Keratinocyte (primary cell): ENCODE measurements around the gene PDE9A. TPM values are rescaled to one million over a fixed set of nuclear protein-coding genes. Genes with fewer than 3 reads are reported as not detected.

Source experiments
- DNase-seq: peaks from one replicate; pipeline ENCODE4 v3.0.0-alpha.2; 2011; ENCODE audit warnings: low read depth, missing footprints, low spot score
- FAIRE-seq: peaks from 2 replicates; lab custom pipeline; 2011; peaks lifted over from hg19 to GRCh38; lab: Jason Lieb, UNC
- H2AFZ ChIP-seq: 2 replicates; pipeline ENCODE4 v1.6.0; 2012; ENCODE audit warnings: low read length, control low read depth, inconsistent platforms; ENCODE audit not compliant: control insufficient read depth
- H3K27ac ChIP-seq: 2 replicates; pipeline ENCODE4 v1.5.1; 2011; ENCODE audit warnings: low read length; ENCODE audit not compliant: control insufficient read depth, insufficient read depth
- H3K27me3 ChIP-seq: 3 replicates; pipeline ENCODE4 v1.6.0; 2011; ENCODE audit warnings: low read length; ENCODE audit not compliant: control insufficient read depth, insufficient read depth; ENCODE audit errors: extremely low read depth
- H3K36me3 ChIP-seq, 2 experiments: 2 replicates in 1 of 2; 3 replicates in 1 of 2; pipeline ENCODE4 v1.5.1; 2011; ENCODE audit warnings: low read length in 2 of 2, mild to moderate bottlenecking in 1 of 2; ENCODE audit not compliant: control insufficient read depth in 2 of 2, insufficient read depth in 2 of 2; ENCODE audit errors: extremely low read depth in 1 of 2
- H3K4me1 ChIP-seq: 3 replicates; pipeline ENCODE4 v1.5.1; 2011; ENCODE audit warnings: low read length; ENCODE audit not compliant: control insufficient read depth, insufficient read depth; ENCODE audit errors: extremely low read depth
- H3K4me2 ChIP-seq: 3 replicates; pipeline ENCODE4 v1.6.0; 2011; ENCODE audit warnings: low read depth, low read length; ENCODE audit not compliant: control insufficient read depth, insufficient read depth; ENCODE audit errors: extremely low read depth
- H3K4me3 ChIP-seq, 3 experiments: fragments of 200-600 bp in 1 of 3; sonication (generic) in 1 of 3; 2 replicates in 2 of 3; 3 replicates in 1 of 3; pipeline ENCODE4 v1.5.1; 2011 to 2016; ENCODE audit warnings: low read length in 3 of 3, mild to moderate bottlenecking in 3 of 3, control low read depth in 2 of 3, inconsistent platforms in 1 of 3, low read depth in 1 of 3, mixed read lengths in 1 of 3, mixed run types in 1 of 3, moderate library complexity in 1 of 3; ENCODE audit not compliant: control insufficient read depth in 2 of 3, insufficient read depth in 2 of 3; ENCODE audit errors: extremely low read depth in 1 of 3
- H3K79me2 ChIP-seq: 2 replicates; pipeline ENCODE4 v1.6.0; 2012; ENCODE audit warnings: low read length; ENCODE audit not compliant: control insufficient read depth, insufficient read depth
- H3K9ac ChIP-seq: 3 replicates; pipeline ENCODE4 v1.6.0; 2011; ENCODE audit warnings: low read length; ENCODE audit not compliant: control insufficient read depth, insufficient read depth; ENCODE audit errors: extremely low read depth
- H3K9me1 ChIP-seq: 3 replicates; pipeline ENCODE4 v1.6.0; 2011; ENCODE audit warnings: low read length; ENCODE audit not compliant: control insufficient read depth, insufficient read depth; ENCODE audit errors: extremely low read depth
- H3K9me3 ChIP-seq: 2 replicates; pipeline ENCODE4 v1.5.1; 2012; ENCODE audit warnings: low read depth, low read length; ENCODE audit not compliant: control insufficient read depth
- H4K20me1 ChIP-seq: 3 replicates; pipeline ENCODE4 v1.6.0; 2011; ENCODE audit warnings: low read length; ENCODE audit not compliant: control insufficient read depth, insufficient read depth; ENCODE audit errors: extremely low read depth
- CTCF ChIP-seq, 3 experiments: IDR thresholded peaks in 1 of 3; conservative IDR thresholded peaks in 1 of 3; optimal IDR thresholded peaks in 1 of 3; 2 replicates in 2 of 3; 3 replicates in 1 of 3; pipeline versions ENCODE3 to v1.5.1; 2011; ENCODE audit warnings: low read length in 3 of 3, mild to moderate bottlenecking in 3 of 3, moderate library complexity in 2 of 3, control low read depth in 1 of 3, inconsistent platforms in 1 of 3; ENCODE audit not compliant: insufficient read depth in 2 of 3; ENCODE audit errors: extremely low read depth in 1 of 3
- EZH2 ChIP-seq: IDR thresholded peaks from one replicate; pipeline ENCODE4 v1.6.1; 2012; ENCODE audit warnings: inconsistent platforms, mild to moderate bottlenecking, low read length, moderate library complexity
- dilution Hi-C: fragments of 300-500 bp; cut with MboI; formaldehyde crosslinking; loops from one replicate; pipeline ENCODE4 v1.7.0; 2020; ENCODE audit warnings: low sequenced_read_pairs; ENCODE audit not compliant: extremely low pct_ligation_motif_present
- polyA plus RNA-seq, 5 experiments: library from polyadenylated mRNA; depleted of rRNA in 3 of 5; stranded (reverse) in 3 of 5; stranded (forward) in 1 of 5; unstranded in 1 of 5; fragments of >200 nt; gene quantifications; 1 replicate in 1 of 5; 2 replicates in 3 of 5; 3 replicates in 1 of 5; pipeline versions ENCODE4 v1.2.1 to v1.2.3, GENCODE V29; 2011 to 2012; ENCODE audit warnings: missing spikeins in 2 of 5, low read depth in 1 of 5, low replicate concordance in 1 of 5

The PDE9A gene
- polyA plus RNA-seq, 1 donor (not counting 4 experiments of a cell fraction or from before 2014, with no cell fraction given): 0.13 TPM

GRCh38 chr21:42612390-42612789, 41.0 kb upstream of the PDE9A start:
- Histone ChIP-seq H4K20me1 (no peaks in the 10 kb centered on the region), H3K9ac (no peak overlapping the region), H3K9me1 (no peaks in the 10 kb centered on the region), H3K4me3 (no peak overlapping the region), H3K27me3 (peaks cover 13% of the 10 kb centered on the region), H3K4me2 (no peak overlapping the region), H3K27ac (no peak overlapping the region), H3K79me2 (no peaks in the 10 kb centered on the region), H3K9me3 (no peaks in the 10 kb centered on the region), H3K36me3 (no peaks in the 10 kb centered on the region), H3K4me1 (peaks cover 14% of the 10 kb centered on the region), H2AFZ (no peak overlapping the region)
- DNase-seq (no peak), FAIRE-seq (no peak)
- dilution Hi-C loops: no loop called here
- no peak for TF ChIP-seq EZH2
- TF ChIP-seq CTCF (optimal IDR thresholded peaks at IDR 0.05 in 1 of 3, IDR thresholded peaks at IDR 0.05 in 1 of 3, conservative IDR thresholded peaks at IDR 0.05 in 1 of 3; ENCODE audit: extremely low read depth in 1 of 3, insufficient read depth in 2 of 3, low read length in 3 of 3): no peak

GRCh38 chr21:42613756-42614155, 39.7 kb upstream of the PDE9A start:
- no peaks in the 10 kb centered on the region for H3K9me1 ChIP-seq
- no peak for TF ChIP-seq CTCF (optimal IDR thresholded peaks at IDR 0.05 in 1 of 3, IDR thresholded peaks at IDR 0.05 in 1 of 3, conservative IDR thresholded peaks at IDR 0.05 in 1 of 3; ENCODE audit: extremely low read depth in 1 of 3, insufficient read depth in 2 of 3, low read length in 3 of 3)
- TF ChIP-seq EZH2: no peak
- H3K4me3 ChIP-seq: no peak overlapping the region
- FAIRE-seq (no peak), DNase-seq (no peak)
- no peak overlapping the region for H3K9ac ChIP-seq
- no peaks in the 10 kb centered on the region for H3K79me2 ChIP-seq
- no peak overlapping the region for H3K27ac ChIP-seq
- no peak overlapping the region for H3K4me2 ChIP-seq
- no peak overlapping the region for H2AFZ ChIP-seq
- no peaks in the 10 kb centered on the region for H3K36me3 ChIP-seq
- H3K27me3 ChIP-seq: peaks cover 23% of the 10 kb centered on the region
- H4K20me1 ChIP-seq: no peaks in the 10 kb centered on the region
- H3K9me3 ChIP-seq: no peaks in the 10 kb centered on the region
- dilution Hi-C loops: no loop called here
- peaks cover 14% of the 10 kb centered on the region for H3K4me1 ChIP-seq
